IPS-20b (cell line): ENCODE data around the gene AREG.

Source experiments
- H3K27ac ChIP-seq: one replicate; pipeline ENCODE4 v1.5.1; 2013; ENCODE audit warnings: low read length
- H3K27me3 ChIP-seq: 2 replicates; pipeline ENCODE4 v1.6.1; 2013; ENCODE audit warnings: mild to moderate bottlenecking, low read length, inconsistent platforms; ENCODE audit not compliant: insufficient read depth
- H3K36me3 ChIP-seq: 2 replicates; pipeline ENCODE4 v1.6.1; 2013; ENCODE audit warnings: low read depth, mild to moderate bottlenecking, inconsistent platforms, low read length, moderate library complexity; ENCODE audit not compliant: insufficient read depth
- H3K4me1 ChIP-seq: 2 replicates; pipeline ENCODE4 v1.6.1; 2013; ENCODE audit warnings: mild to moderate bottlenecking, control low read depth, inconsistent platforms, low read length, moderate library complexity; ENCODE audit not compliant: insufficient read depth
- H3K4me3 ChIP-seq: 2 replicates; pipeline ENCODE4 v1.5.1; 2013; ENCODE audit warnings: mild to moderate bottlenecking, low read length, inconsistent platforms
- H3K9ac ChIP-seq: 2 replicates; pipeline ENCODE4 v1.6.1; 2013; ENCODE audit warnings: low read depth, mild to moderate bottlenecking, inconsistent platforms, low read length, moderate library complexity
- H3K9me3 ChIP-seq: 2 replicates; pipeline ENCODE4 v1.6.1; 2013; ENCODE audit warnings: mild to moderate bottlenecking, low read depth, low read length, inconsistent platforms; ENCODE audit not compliant: insufficient read depth

The AREG gene

DNA sequence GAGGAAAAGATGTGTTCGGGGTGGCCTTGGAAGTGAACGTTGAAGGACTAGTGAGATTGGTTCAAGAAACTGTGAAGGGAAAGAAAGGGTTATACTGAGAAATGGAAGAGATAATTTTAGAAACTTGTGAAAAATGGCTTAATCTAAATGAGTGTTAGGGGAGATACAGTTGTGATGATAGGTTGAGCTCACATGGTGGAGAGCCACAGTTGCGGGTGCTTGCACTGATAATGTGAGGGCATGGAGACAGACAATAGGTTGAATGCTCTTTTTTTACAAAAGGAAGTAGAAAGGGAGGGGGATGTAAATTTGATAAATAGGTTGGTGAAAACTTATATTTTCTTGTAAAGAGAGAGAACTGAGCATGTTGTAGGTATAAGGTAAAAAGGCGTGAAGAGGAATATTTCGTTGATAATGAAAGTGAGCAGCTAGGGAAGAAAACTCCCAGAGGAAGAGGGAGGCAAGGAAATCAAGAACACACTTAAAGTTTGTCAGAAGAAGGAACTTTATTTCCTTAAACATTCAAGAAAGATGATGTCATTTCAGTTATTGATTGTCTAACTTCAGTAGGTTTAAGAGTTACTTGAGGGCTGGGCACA is 8.2 kb downstream of the AREG start:
- peaks cover 4% of the 10 kb centered on the region for H3K4me1 ChIP-seq
- H3K9ac ChIP-seq = no peak overlapping the region
- no peaks in the 10 kb centered on the region for H3K9me3 ChIP-seq
- H3K4me3 ChIP-seq = no peak overlapping the region
- H3K27ac ChIP-seq = no peak overlapping the region
- H3K27me3 ChIP-seq = no peaks in the 10 kb centered on the region
- H3K36me3 ChIP-seq = no peaks in the 10 kb centered on the region

DNA sequence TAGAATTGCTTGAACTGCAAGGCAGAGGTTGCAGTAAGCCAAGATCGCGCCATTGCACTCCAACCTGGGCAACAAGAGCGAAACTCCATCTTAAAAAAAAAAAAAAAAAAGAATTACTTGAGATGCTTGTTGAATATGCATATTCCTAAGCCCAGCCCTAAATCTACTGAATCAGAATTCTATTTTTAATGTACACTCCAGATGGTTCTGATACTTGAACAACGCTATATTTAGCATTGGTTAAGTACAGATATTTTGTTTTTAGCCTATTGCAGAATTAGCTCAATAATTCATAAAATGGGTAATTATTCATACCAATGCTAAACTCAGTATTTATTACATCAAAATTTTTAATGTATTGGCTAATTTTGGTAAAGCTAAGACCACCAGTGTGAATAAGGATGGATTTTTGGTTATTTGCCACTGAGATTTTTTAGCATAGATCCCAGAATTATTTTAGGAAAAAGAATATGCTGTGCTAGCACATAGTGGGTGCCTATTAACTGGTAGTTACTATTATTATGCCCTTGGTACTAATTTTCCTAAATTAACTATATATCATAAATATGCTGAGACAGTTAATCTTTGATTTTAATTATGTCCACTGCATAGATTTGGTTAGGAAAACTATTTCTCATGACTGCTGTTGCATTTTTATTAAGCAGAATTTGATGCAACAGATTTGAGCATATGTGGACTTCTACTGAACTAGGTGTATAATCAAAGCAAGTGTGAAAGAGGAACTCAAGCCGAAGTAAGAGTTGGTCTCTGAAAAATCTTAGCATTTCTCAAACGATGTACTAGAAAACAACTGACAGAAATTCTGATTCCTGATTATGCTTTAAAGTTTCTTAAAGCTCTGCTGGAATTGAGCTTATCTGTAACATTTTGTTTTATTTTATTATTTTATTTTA is 9.2 kb downstream of the AREG start:
- peaks cover 4% of the 10 kb centered on the region for H3K4me1 ChIP-seq

DNA sequence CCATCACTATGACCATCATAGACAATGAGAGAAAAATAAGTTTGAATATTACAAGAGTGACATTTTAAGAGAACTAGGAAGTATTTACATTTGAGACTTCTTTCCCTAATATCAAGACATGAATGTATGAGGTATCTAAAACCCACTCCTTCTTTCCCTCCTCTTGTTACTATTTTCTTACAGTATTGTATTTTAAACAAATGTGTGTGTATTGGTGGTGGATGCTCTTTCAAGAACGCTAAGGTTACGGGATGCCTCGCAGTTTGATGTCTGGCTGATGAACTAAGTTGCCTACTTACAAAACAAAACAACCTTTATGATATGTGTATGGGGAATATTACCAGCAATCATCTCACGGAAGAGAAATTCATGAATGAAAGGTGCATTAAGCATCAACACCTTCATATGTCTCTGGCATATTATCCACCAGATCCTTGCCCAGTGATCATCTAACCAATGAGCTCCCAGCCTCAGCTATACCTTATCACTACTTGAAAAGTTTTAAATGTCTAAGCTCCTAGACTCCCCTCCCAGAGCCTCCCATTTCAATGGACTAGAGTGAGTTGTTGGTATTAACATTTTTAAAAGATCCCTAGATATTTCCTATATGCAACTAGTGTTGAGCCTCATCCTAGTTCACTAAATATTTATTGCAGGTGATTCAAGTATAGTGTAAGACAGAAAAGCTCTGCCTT is 10.6 kb downstream of the AREG start:
- H3K9ac ChIP-seq = no peak overlapping the region
- H3K27ac ChIP-seq = no peak overlapping the region
- no peak overlapping the region for H3K4me3 ChIP-seq
- no peaks in the 10 kb centered on the region for H3K36me3 ChIP-seq
- no peaks in the 10 kb centered on the region for H3K4me1 ChIP-seq
- H3K9me3 ChIP-seq = no peaks in the 10 kb centered on the region
- no peaks in the 10 kb centered on the region for H3K27me3 ChIP-seq

More for the DNA sequence above, 9.2 kb downstream of the AREG start:
- no peak overlapping the region for H3K9ac ChIP-seq
- no peak overlapping the region for H3K27ac ChIP-seq
- no peaks in the 10 kb centered on the region for H3K27me3 ChIP-seq
- no peak overlapping the region for H3K4me3 ChIP-seq
- H3K36me3 ChIP-seq = no peaks in the 10 kb centered on the region
- H3K9me3 ChIP-seq = no peaks in the 10 kb centered on the region

DNA sequence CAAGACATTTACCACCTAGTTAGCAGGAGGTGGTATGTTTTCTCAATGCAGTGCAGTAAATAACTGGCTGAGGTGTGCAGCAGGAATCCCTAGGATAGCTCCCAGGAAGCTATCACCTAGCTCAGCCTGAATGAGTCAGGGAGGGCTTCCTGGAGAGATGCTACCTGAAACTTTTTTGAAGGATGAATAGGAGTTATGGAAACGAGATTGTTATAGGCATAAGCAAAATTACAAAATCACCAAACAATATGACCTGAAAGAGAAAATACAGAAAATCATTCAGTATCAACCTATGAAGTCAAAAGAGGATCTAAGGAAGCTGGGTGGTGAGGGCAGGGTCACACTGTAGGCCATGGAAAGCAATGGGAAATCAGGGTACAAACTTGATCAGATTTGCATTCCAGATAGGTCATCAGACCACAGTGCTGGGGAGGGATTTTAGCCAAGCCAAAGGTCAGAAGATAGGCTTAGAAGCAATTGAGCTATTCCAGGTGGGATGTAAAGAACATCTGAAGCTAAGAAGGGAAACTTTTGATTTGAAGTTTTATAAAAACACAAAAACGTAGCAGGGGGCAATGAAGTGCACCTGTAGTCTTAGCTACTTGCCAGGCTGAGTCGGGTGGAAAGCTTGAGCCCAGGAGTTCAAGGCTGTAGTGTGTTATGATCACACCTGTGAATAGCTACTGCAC is 11.3 kb downstream of the AREG start:
- Histone ChIP-seq H3K36me3 (no peaks in the 10 kb centered on the region), H3K27ac (no peak overlapping the region), H3K4me1 (no peaks in the 10 kb centered on the region), H3K9me3 (no peaks in the 10 kb centered on the region), H3K27me3 (no peaks in the 10 kb centered on the region), H3K9ac (no peak overlapping the region), H3K4me3 (no peak overlapping the region)

DNA sequence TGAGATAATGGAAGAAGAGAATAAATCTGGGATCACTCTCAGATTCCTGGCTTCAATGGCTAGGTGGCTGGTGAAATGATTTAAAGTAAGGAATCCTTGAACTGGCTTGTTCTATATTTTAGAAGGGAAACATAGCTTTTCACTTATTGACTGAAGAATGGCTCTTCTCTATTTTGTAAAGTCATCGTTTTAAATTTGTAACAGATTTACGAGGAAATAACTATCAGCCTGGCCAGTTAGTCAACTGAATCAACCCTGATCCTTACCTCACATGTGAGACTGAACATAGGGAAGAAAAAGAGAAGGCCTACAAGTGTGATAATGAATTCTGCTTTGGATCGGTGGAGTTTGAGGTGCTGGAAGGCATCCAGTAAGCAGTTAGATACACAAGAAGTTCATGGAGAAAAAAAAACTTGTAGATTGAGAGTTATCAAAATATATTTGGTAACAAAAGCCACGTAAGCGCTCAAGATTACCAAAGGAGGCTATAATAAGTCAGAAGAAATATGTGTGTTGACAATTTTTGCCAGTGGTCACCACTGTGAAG is 12.0 kb downstream of the AREG start:
- Histone ChIP-seq H3K4me1 (no peaks in the 10 kb centered on the region), H3K27me3 (no peaks in the 10 kb centered on the region), H3K27ac (no peak overlapping the region), H3K4me3 (no peak overlapping the region), H3K9ac (no peak overlapping the region), H3K36me3 (no peaks in the 10 kb centered on the region), H3K9me3 (no peaks in the 10 kb centered on the region)

DNA sequence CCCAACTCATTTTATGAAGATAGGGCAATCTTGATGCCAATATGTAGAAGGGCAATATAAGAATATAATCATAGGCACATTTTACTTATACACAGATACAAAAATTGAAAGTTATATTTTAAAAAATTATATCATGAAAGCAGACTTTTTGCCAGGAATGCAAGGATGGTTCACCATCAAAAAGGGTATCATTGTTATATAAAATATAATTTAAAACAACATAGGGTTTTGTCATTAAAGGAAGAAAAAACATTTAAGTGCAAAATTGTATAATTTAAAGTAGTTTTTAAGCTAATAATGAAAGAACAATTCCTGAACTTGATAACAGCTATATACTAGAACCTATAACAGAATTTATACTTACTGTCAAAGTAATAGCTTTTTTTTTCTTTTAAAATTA is 15.9 kb downstream of the AREG start:
- no peaks in the 10 kb centered on the region for H3K4me1 ChIP-seq
- H3K4me3 ChIP-seq = no peak overlapping the region
- H3K36me3 ChIP-seq = no peaks in the 10 kb centered on the region
- H3K9me3 ChIP-seq = no peaks in the 10 kb centered on the region
- no peak overlapping the region for H3K9ac ChIP-seq
- no peaks in the 10 kb centered on the region for H3K27me3 ChIP-seq
- no peak overlapping the region for H3K27ac ChIP-seq

DNA sequence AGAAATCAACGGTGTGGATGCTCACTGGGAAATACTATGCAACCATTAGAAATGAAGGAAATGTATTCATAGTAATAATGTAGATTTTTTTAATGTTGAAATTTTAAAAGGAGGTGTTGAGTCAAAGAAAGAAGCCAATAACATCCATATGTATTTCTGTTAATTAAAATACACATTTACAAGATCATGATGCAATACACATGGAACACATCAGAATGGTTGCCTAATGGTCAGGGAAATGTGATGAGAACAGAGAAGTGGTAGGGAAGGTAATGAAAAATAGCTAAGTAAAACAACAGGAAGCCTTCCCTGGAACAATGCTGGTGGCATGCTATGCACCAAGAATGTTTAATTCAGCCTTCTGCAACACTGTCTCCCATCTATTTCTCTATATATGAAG is 18.2 kb downstream of the AREG start:
- no peak overlapping the region for H3K27ac ChIP-seq
- no peak overlapping the region for H3K9ac ChIP-seq
- no peaks in the 10 kb centered on the region for H3K9me3 ChIP-seq
- H3K36me3 ChIP-seq = no peaks in the 10 kb centered on the region
- no peaks in the 10 kb centered on the region for H3K4me1 ChIP-seq
- no peaks in the 10 kb centered on the region for H3K27me3 ChIP-seq
- H3K4me3 ChIP-seq = no peak overlapping the region

DNA sequence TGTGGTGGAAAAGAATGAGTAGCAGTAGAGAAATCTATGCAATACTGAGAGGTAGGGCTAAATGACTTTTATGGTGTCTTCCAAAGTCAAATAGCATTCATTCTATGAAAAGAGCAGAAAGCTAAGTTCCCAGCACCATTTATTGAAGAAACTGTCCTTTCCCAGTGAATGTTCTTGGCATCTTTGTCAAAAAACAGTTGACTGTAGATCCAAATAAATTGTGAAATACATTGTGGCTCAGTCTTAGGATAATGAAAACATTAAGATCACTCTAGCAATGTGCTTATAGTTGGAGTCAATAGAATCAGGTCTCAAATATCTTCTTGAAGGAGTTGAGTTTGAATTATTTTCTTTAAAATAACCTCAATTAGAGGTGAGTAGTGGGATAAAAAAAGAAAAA is 19.4 kb downstream of the AREG start:
- no peak overlapping the region for H3K4me3 ChIP-seq
- no peaks in the 10 kb centered on the region for H3K9me3 ChIP-seq
- no peak overlapping the region for H3K9ac ChIP-seq
- H3K36me3 ChIP-seq = no peaks in the 10 kb centered on the region
- no peak overlapping the region for H3K27ac ChIP-seq
- H3K4me1 ChIP-seq = no peaks in the 10 kb centered on the region
- no peaks in the 10 kb centered on the region for H3K27me3 ChIP-seq

DNA sequence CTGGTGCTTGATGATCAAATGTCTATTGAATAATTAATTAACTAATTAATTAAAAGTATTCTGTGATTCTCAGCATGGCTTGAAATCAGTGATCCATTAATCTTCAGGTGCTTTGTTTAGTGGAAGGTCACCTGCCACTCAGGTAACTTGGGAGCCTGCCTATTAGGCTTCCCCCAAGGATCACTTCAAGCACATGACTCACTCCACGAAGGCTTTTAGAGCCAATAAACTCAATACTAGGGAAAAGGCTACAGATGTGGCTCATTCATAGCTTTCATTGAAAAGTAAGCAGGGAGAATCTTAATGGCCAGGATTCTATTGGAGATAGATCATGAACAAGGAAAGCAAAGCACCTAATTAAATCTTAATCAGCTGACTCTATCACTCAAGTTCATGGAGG is 21.3 kb downstream of the AREG start:
- H3K9me3 ChIP-seq = no peaks in the 10 kb centered on the region
- no peaks in the 10 kb centered on the region for H3K27me3 ChIP-seq
- H3K4me3 ChIP-seq = no peak overlapping the region
- no peaks in the 10 kb centered on the region for H3K36me3 ChIP-seq
- H3K4me1 ChIP-seq = no peaks in the 10 kb centered on the region
- no peak overlapping the region for H3K27ac ChIP-seq
- H3K9ac ChIP-seq = no peak overlapping the region

DNA sequence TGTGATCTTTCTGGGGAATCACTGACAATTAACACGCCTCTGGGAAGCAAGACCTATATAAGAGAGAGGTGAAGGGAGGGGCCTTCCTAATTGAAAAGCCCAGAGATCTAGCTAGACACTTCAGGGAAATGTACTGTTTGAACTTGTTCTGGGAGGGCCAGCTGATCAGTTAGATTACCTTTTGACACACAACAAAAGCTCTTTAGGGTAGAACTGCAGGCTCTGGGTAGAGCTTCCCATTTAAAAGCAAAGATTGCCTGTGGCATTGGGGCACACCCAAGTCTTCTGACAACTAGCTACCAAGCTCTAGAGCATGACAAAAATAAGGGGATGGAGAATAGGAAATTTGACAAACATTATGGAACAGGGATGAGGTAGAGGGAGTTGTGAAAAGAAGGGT is 26.3 kb downstream of the AREG start:
- no peaks in the 10 kb centered on the region for H3K4me1 ChIP-seq
- H3K9ac ChIP-seq = no peak overlapping the region
- no peaks in the 10 kb centered on the region for H3K36me3 ChIP-seq
- H3K27me3 ChIP-seq = no peaks in the 10 kb centered on the region
- no peaks in the 10 kb centered on the region for H3K9me3 ChIP-seq
- no peak overlapping the region for H3K4me3 ChIP-seq
- H3K27ac ChIP-seq = no peak overlapping the region

DNA sequence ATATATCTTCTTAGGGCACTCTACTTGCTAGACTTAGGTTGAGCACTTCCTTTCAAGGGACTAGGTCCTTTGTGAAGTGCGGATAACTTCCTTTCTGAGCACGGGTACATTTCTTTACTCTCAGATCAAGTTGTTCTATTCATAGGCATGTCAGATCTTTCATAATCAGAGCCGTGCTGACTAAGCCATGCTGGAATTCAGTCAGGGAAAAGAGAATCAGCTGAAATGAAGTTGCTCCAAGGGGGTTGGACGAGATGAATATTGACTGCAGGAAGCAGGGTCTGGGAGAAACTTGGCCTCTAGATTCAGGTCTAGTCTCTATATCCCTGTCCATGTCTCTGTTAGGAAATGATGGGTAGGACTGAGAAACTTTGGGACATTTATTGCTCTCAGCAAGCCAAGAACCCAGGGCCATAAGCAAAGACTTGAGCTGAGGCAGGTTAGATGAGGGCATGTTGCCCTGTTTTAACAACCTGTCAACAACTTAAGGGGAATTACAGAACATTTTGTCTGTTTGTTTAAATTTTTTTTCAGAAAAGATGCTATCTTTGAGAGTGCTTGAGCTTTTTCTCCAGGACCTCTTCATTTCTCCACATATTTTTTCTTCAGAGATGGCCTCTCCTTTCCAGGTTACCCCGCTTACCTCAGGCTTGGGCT is 28.3 kb downstream of the AREG start:
- no peak overlapping the region for H3K4me3 ChIP-seq
- no peaks in the 10 kb centered on the region for H3K36me3 ChIP-seq
- H3K27me3 ChIP-seq = no peaks in the 10 kb centered on the region
- no peak overlapping the region for H3K9ac ChIP-seq
- no peaks in the 10 kb centered on the region for H3K9me3 ChIP-seq
- H3K27ac ChIP-seq = no peak overlapping the region
- H3K4me1 ChIP-seq = no peaks in the 10 kb centered on the region
